ENCODE measurements around the gene SLC25A19. TPM values are rescaled to one million over a fixed set of nuclear protein-coding genes. Genes with fewer than 3 reads are reported as not detected.

The SLC25A19 gene
- total and polyA plus RNA-seq, 9 of the 15 experiments (the other 6 are each of a cell fraction or from before 2014, with no cell fraction given) = 33.4 to 76.6 (median 55.3) TPM

GRCh38 chr17:75313941-75314551, 24.8 kb upstream of the SLC25A19 start:
- Histone ChIP-seq H3K4me3 (no peak overlapping the region), H4K20me1 (replicated peaks; ENCODE audit: control insufficient read depth, insufficient read depth, low read length) (no peaks in the 10 kb centered on the region), H3K27me3 (ENCODE audit: control insufficient read depth in 2 of 2, insufficient read depth in 2 of 2, low read length in 2 of 2) (no peaks in the 10 kb centered on the region), H3K27ac (ENCODE audit: extremely low read depth, low read depth, low read length) (no peak overlapping the region), H3K4me2 (ENCODE audit: insufficient read depth, low read length) (no peak overlapping the region), H3K9ac (ENCODE audit: insufficient read depth in 1 of 2, low read depth in 2 of 2, low read length in 2 of 2) (no peak overlapping the region), H2AFZ (ENCODE audit: low read depth, low read length) (no peak overlapping the region), H3K9me3 (replicated peaks; ENCODE audit: control insufficient read depth, insufficient read depth, low read depth, low read length) (no peaks in the 10 kb centered on the region), H3K4me1 (replicated peaks in 1 of 2; ENCODE audit: control insufficient read depth in 2 of 2, insufficient read depth in 2 of 2, low read length in 2 of 2) (peaks cover 0 to 19% of the 10 kb centered on the region in 2 experiments; a peak in 4 of 5 replicates), H3K79me2 (ENCODE audit: control insufficient read depth, insufficient read depth, low read length) (no peaks in the 10 kb centered on the region), H3K36me3 (ENCODE audit: control insufficient read depth, insufficient read depth, low read length) (peaks cover 20% of the 10 kb centered on the region; the same call in 2 of the 3 replicates), H3K9me1 (ENCODE audit: control insufficient read depth, insufficient read depth, low read length) (no peaks in the 10 kb centered on the region)
- TF ChIP-seq RBFOX2 (IDR thresholded peaks at IDR 0.05; ENCODE audit: low read depth, low read length) (no peak), IRF9 (tag; IDR thresholded peaks at IDR 0.05) (no peak), JUND (IDR thresholded peaks at IDR 0.05; ENCODE audit: borderline replicate concordance, low read depth, low read length) (no peak), JUND (tag; IDR thresholded peaks at IDR 0.05; ENCODE audit: borderline replicate concordance, low read depth, low read length) (no peak), ZNF639 (CRISPR knock-in tag; conservative IDR thresholded peaks at IDR 0.05 in 1 of 2, IDR thresholded peaks at IDR 0.05 in 1 of 2) (no peak), SMARCA5 (IDR thresholded peaks at IDR 0.05) (no peak), KDM4B (IDR thresholded peaks at IDR 0.05; ENCODE audit: borderline replicate concordance in 2 of 2, low read depth in 1 of 2) (no peak), MEF2D (tag; conservative IDR thresholded peaks at IDR 0.05; ENCODE audit: low read depth) (no peak), CREB1 (IDR thresholded peaks at IDR 0.05) (no peak), CREB1 (CRISPR knock-in tag; IDR thresholded peaks at IDR 0.05) (no peak)
- intact Hi-C loops (cut with micrococcal nuclease) = no loop called here
- DNase-seq (ENCODE audit: extremely low read depth in 1 of 4, low spot score in 3 of 4) (no peak), FAIRE-seq (no peak), ATAC-seq (no peak)
- WGBS (ENCODE audit: insufficient coverage, low coverage, missing lambda C conversion rate) = 69% methylated on average over 12 of the region's 14 CpGs
- ChIA-PET POLR2A (interaction anchor here (0.6 to 1.2 kb wide), 3 partner anchors 12 to 205 kb away, joined by 3 to 4 read pairs (median 3); no protein-coding TSS in a partner anchor), CTCF (ENCODE audit: low intra/inter-chr PET ratio) (interaction anchor here (0.6 kb wide), 1 partner anchor 43 kb away, joined by 3 read pairs; the partner anchor contains the start of gene MIF4GD)
- no TSS peak for BruUV-seq (replicated peaks)
- in situ Hi-C loops (cut with MboI) = loop anchor here (5.0 kb wide), 1 partner anchor 98 kb away; no protein-coding TSS in a partner anchor
